ENCODE measurements around the gene MORN2. TPM values are rescaled to one million over a fixed set of nuclear protein-coding genes. Genes with fewer than 3 reads are reported as not detected.

MORN2 gene
- total RNA-seq, 4 donors from 2014 or later, result 12.9 to 16.7 (median 13.8) TPM

- Histone ChIP-seq H3K4me3 (no peak overlapping the region), H3K4me1 (no peaks in the 10 kb centered on the region), H3K9me3 (no peaks in the 10 kb centered on the region), H3K27me3 (no peaks in the 10 kb centered on the region), H3K27ac (no peak overlapping the region), H3K36me3 (peaks cover 7 to 60% of the 10 kb centered on the region in 2 donors)
- DNase-seq (no peak), ATAC-seq (no peak)
- TF ChIP-seq, protein P1, sequence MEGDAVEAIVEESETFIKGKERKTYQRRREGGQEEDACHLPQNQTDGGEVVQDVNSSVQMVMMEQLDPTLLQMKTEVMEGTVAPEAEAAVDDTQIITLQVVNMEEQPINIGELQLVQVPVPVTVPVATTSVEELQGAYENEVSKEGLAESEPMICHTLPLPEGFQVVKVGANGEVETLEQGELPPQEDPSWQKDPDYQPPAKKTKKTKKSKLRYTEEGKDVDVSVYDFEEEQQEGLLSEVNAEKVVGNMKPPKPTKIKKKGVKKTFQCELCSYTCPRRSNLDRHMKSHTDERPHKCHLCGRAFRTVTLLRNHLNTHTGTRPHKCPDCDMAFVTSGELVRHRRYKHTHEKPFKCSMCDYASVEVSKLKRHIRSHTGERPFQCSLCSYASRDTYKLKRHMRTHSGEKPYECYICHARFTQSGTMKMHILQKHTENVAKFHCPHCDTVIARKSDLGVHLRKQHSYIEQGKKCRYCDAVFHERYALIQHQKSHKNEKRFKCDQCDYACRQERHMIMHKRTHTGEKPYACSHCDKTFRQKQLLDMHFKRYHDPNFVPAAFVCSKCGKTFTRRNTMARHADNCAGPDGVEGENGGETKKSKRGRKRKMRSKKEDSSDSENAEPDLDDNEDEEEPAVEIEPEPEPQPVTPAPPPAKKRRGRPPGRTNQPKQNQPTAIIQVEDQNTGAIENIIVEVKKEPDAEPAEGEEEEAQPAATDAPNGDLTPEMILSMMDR (IDR thresholded peaks at IDR 0.05 in 4 of 5, conservative IDR thresholded peaks at IDR 0.05 in 1 of 5), result no peak
- TF ChIP-seq POLR2A (IDR thresholded peaks at IDR 0.05), result no peak
- intact Hi-C loops (cut with DNase I; ENCODE audit: low total_unique reads) (no loop called here), in situ Hi-C loops (cut with MboI; ENCODE audit: low sequenced_read_pairs in 4 of 4) (no loop called here)
Measured at GRCh38 chr2:38862476-38862875, 13.3 kb upstream of the MORN2 start.

DNA sequence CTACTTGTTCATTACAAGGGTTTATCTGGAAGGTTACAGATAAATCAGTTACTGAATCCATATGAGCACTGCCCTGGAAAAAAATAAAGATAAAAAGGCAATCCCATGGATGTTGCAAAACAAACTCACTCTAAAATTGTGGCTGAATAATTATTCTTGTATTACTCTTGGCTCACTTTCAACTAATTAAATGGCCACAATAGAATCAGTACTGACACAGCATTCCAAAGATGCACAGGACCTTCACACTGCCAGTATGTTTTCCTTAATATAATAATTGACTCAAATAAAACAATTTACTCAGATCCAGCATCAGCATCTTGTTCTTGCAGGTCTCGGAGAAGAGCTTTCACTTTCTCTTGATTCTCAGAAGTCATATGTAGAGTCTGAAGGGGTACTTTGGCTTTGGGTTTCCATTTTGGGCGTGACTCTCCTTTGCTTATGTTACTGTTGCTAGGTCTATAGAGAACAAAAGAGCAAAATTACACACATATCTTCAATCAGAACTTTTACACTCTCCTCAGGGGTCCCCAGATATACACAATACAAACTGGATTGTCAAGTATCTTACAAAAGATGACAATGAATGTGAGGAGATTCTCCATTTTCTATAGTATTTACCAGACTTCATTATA is 12.6 kb upstream of the MORN2 start:
- H3K36me3 ChIP-seq, result peaks cover 7 to 53% of the 10 kb centered on the region in 2 donors
- no peaks in the 10 kb centered on the region for H3K9me3 ChIP-seq
- intact Hi-C loops (cut with DNase I; ENCODE audit: low total_unique reads) (no loop called here), in situ Hi-C loops (cut with MboI; ENCODE audit: low sequenced_read_pairs in 4 of 4) (no loop called here)
- DNase-seq (no peak), ATAC-seq (no peak)
- H3K27me3 ChIP-seq, result no peaks in the 10 kb centered on the region
- H3K27ac ChIP-seq, result no peak overlapping the region
- no peaks in the 10 kb centered on the region for H3K4me1 ChIP-seq
- no peak for TF ChIP-seq POLR2A (IDR thresholded peaks at IDR 0.05)
- TF ChIP-seq, protein P1 (IDR thresholded peaks at IDR 0.05 in 4 of 5, conservative IDR thresholded peaks at IDR 0.05 in 1 of 5), result no peak
- no peak overlapping the region for H3K4me3 ChIP-seq

GRCh38 chr2:38866773-38867443 is 8.9 kb upstream of the MORN2 start:
- Histone ChIP-seq H3K4me3 (no peak overlapping the region), H3K36me3 (peaks cover 0 to 16% of the 10 kb centered on the region in 2 donors), H3K27ac (no peak overlapping the region), H3K27me3 (no peaks in the 10 kb centered on the region), H3K4me1 (no peaks in the 10 kb centered on the region), H3K9me3 (no peaks in the 10 kb centered on the region)
- intact Hi-C loops (cut with DNase I; ENCODE audit: low total_unique reads) (no loop called here), in situ Hi-C loops (cut with MboI; ENCODE audit: low sequenced_read_pairs in 4 of 4) (no loop called here)
- DNase-seq (no peak), ATAC-seq (no peak)
- TF ChIP-seq POLR2A (IDR thresholded peaks at IDR 0.05), result no peak
- TF ChIP-seq, protein P1 (IDR thresholded peaks at IDR 0.05 in 4 of 5, conservative IDR thresholded peaks at IDR 0.05 in 1 of 5), result no peak

GRCh38 chr2:38871432-38871831 is 4.3 kb upstream of the MORN2 start:
- H3K27ac ChIP-seq, result no peak overlapping the region
- intact Hi-C loops (cut with DNase I; ENCODE audit: low total_unique reads), result no loop called here
- in situ Hi-C loops (cut with MboI; ENCODE audit: low sequenced_read_pairs in 4 of 4), result no loop called here
- no peak for TF ChIP-seq POLR2A (IDR thresholded peaks at IDR 0.05)
- TF ChIP-seq, protein P1 (IDR thresholded peaks at IDR 0.05 in 4 of 5, conservative IDR thresholded peaks at IDR 0.05 in 1 of 5), result no peak
- H3K4me1 ChIP-seq, result peaks cover 9 to 12% of the 10 kb centered on the region in 2 donors
- no peak overlapping the region for H3K4me3 ChIP-seq
- ATAC-seq, result no peak
- H3K36me3 ChIP-seq, result no peaks in the 10 kb centered on the region
- no peaks in the 10 kb centered on the region for H3K27me3 ChIP-seq
- H3K9me3 ChIP-seq, result no peaks in the 10 kb centered on the region
- no peak for DNase-seq

Measured in gastrocnemius medialis (tissue), 4 donors.